HepG2 (cell line): ENCODE measurements around the gene CECR2. TPM values are rescaled to one million over a fixed set of nuclear protein-coding genes. Genes with fewer than 3 reads are reported as not detected.
"Not testable (repeated sequence)": the region's sequence is repeated elsewhere in the genome, so short reads cannot be mapped to it uniquely, and the experiment has no call there.

Source experiments
- ATAC-seq: fragments of 200-7000 bp; cut with Tn5 transposase; 3 replicates; pipeline ENCODE4 v1.9.1; 2020; ENCODE audit warnings: mild to moderate bottlenecking, moderate library complexity
- BruUV-seq: library from RNA; stranded (reverse); fragments of 400-500 nt; replicated peaks from 2 replicates; lab custom pipeline; 2021; lab: Mats Ljungman, UMichigan
- CTCF ChIA-PET: fragments of 300-600 bp; formaldehyde crosslinking; extraction: SDS; loops from one replicate; lab custom pipeline; 2021; ENCODE audit warnings: low total read pairs, inconsistent platforms, low intra/inter-chr PET ratio; lab: Yijun Ruan, JAX
- POLR2A ChIA-PET: fragments of 350-600 bp; sonication (Branson Sonifier 250); formaldehyde crosslinking; loops from one replicate; lab custom pipeline; 2020; ENCODE audit warnings: antibody characterized with exemption, inconsistent platforms; lab: Yijun Ruan, JAX
- DNase-seq: peaks from one replicate; pipeline ENCODE4 v3.0.0-alpha.2; 2015; ENCODE audit warnings: low spot score
- FAIRE-seq: peaks from 3 replicates; lab custom pipeline; 2011; peaks lifted over from hg19 to GRCh38; lab: Jason Lieb, UNC
- H2AFZ ChIP-seq: one replicate; pipeline ENCODE4 v1.6.1; 2011; ENCODE audit warnings: low read length, inconsistent platforms
- H3K27ac ChIP-seq: fragments of 300-600 bp; 3 replicates; pipeline ENCODE4 v1.8.0; 2011; ENCODE audit warnings: mixed run types, mild to moderate bottlenecking, mixed read lengths, low read length, inconsistent platforms; ENCODE audit not compliant: insufficient read depth; ENCODE audit errors: extremely low read length
- H3K27me3 ChIP-seq, 2 experiments: fragments of 200-600 bp in 1 of 2; 2 replicates in 1 of 2; 3 replicates in 1 of 2; pipeline versions ENCODE4 v1.6.0 to v1.8.0; 2011; ENCODE audit warnings: low read length in 2 of 2, mild to moderate bottlenecking in 2 of 2, moderate library complexity in 2 of 2, inconsistent platforms in 1 of 2; ENCODE audit not compliant: insufficient read depth in 2 of 2, control insufficient read depth in 1 of 2
- H3K36me3 ChIP-seq, 2 experiments: fragments of 200-600 bp in 1 of 2; replicated peaks in 1 of 2; 2 replicates in 1 of 2; 3 replicates in 1 of 2; pipeline versions ENCODE4 v1.5.1 to v1.8.0; 2011; ENCODE audit warnings: low read length in 2 of 2, inconsistent platforms in 1 of 2; ENCODE audit not compliant: insufficient read depth in 2 of 2, control insufficient read depth in 1 of 2
- H3K4me1 ChIP-seq: 2 replicates; pipeline ENCODE4 v1.5.1; 2012; ENCODE audit warnings: low read length, inconsistent platforms; ENCODE audit not compliant: insufficient read depth
- H3K4me2 ChIP-seq: 2 replicates; pipeline ENCODE4 v1.6.0; 2011; ENCODE audit warnings: low read depth, low read length, inconsistent platforms
- H3K4me3 ChIP-seq, 3 experiments: fragments of 200-600 bp in 1 of 3; sonication (generic), shearing (Covaris generic) in 1 of 3; replicated peaks in 1 of 3; 2 replicates each; pipeline ENCODE4 v1.5.1; 2011 to 2016; ENCODE audit warnings: low read length in 3 of 3, inconsistent platforms in 2 of 3, low read depth in 2 of 3, mild to moderate bottlenecking in 2 of 3, control low read depth in 1 of 3, mixed read lengths in 1 of 3; ENCODE audit not compliant: insufficient read depth in 1 of 3
- H3K79me2 ChIP-seq: one replicate; pipeline ENCODE4 v1.6.1; 2011; ENCODE audit warnings: low read length, inconsistent platforms; ENCODE audit not compliant: insufficient read depth
- H3K9ac ChIP-seq: 2 replicates; pipeline ENCODE4 v1.6.0; 2011; ENCODE audit warnings: mild to moderate bottlenecking, low read depth, low read length, inconsistent platforms; ENCODE audit not compliant: insufficient read depth
- H3K9me3 ChIP-seq: 2 replicates; pipeline ENCODE4 v1.5.1; 2012; ENCODE audit warnings: mild to moderate bottlenecking, low read length
- H4K20me1 ChIP-seq: 2 replicates; pipeline ENCODE4 v1.6.0; 2011; ENCODE audit warnings: inconsistent platforms, mild to moderate bottlenecking, low read length, moderate library complexity; ENCODE audit not compliant: insufficient read depth
- KAT2B ChIP-seq: fragments of 150-350 bp; IDR thresholded peaks from 2 replicates; pipeline ENCODE4 v1.6.1; 2014; ENCODE audit warnings: low read depth, low read length, borderline replicate concordance
- NR2F6 ChIP-seq, 2 experiments: IDR thresholded peaks; 2 replicates each; pipeline ENCODE4 v1.6.1; 2016; ENCODE audit warnings: antibody characterized with exemption in 1 of 2, mild to moderate bottlenecking in 1 of 2
- PHF20 ChIP-seq: sonication (generic); formaldehyde crosslinking; IDR thresholded peaks from 2 replicates; pipeline ENCODE4 v1.5.0; 2020; ENCODE audit warnings: mild to moderate bottlenecking, missing genetic modification reagents
- ZFP36L2 ChIP-seq: sonication (generic); formaldehyde crosslinking; IDR thresholded peaks from 2 replicates; pipeline ENCODE4 v1.4.0; 2020; ENCODE audit warnings: missing genetic modification reagents
- ZNF224 ChIP-seq: sonication (generic); formaldehyde crosslinking; IDR thresholded peaks from 2 replicates; pipeline ENCODE4 v1.5.0; 2020; ENCODE audit warnings: mild to moderate bottlenecking, missing genetic modification reagents
- ZNF558 ChIP-seq: sonication (generic); formaldehyde crosslinking; IDR thresholded peaks from 2 replicates; pipeline ENCODE4 v1.9.0; 2022; ENCODE audit warnings: mild to moderate bottlenecking, missing genetic modification reagents, borderline replicate concordance
- WGBS: methylation state at CpG from one replicate; pipeline ENCODE4 v1.1.6; 2017; ENCODE audit warnings: low lambda C conversion rate; 5-methylcytosine and 5-hydroxymethylcytosine counted together
- in situ Hi-C: cut with HindIII; loops from 2 replicates; pipeline ENCODE4 v1.10.0; 2017; ENCODE audit warnings: low pct_unique_long_range_greater_than_20kb; ENCODE audit not compliant: extremely low pct_ligation_motif_present
- intact Hi-C: fragments of 100-400 bp; cut with micrococcal nuclease; formaldehyde crosslinking; loops from one replicate; pipeline ENCODE4 v1.10.0; 2022; ENCODE audit not compliant: unreplicated experiment
- polyA plus RNA-seq, 8 experiments: library from polyadenylated mRNA; depleted of rRNA in 3 of 8; stranded (reverse) in 7 of 8; unstranded in 1 of 8; fragments of >200 nt; fragmentation: Illumina TruSeq in 4 of 8; extraction: Trizol in 4 of 8; gene quantifications; 2 replicates each; pipeline versions ENCODE4 v1.2.1 to v1.2.3, GENCODE V29; 2011 to 2016; ENCODE audit warnings: low read depth in 4 of 8, missing spikeins in 1 of 8, mixed read lengths in 1 of 8; ENCODE audit not compliant: insufficient read depth in 1 of 8
- total RNA-seq, 5 experiments: library from RNA; depleted of rRNA; stranded (reverse); fragments of >200 nt; fragmentation: Illumina TruSeq; extraction: Trizol; gene quantifications; 2 replicates each; pipeline ENCODE4 v1.2.3, GENCODE V29; 2016; ENCODE audit warnings: low read depth in 1 of 5
- TF ChIP-seq, protein P1 (sequence below): sonication (generic); formaldehyde crosslinking; IDR thresholded peaks from 2 replicates; pipeline ENCODE4 v1.5.0; 2020; ENCODE audit warnings: mild to moderate bottlenecking, missing genetic modification reagents
- TF ChIP-seq, protein P2 (sequence below): sonication (generic); formaldehyde crosslinking; IDR thresholded peaks from 2 replicates; pipeline ENCODE4 v1.5.0; 2020; ENCODE audit warnings: mild to moderate bottlenecking, missing genetic modification reagents
- TF ChIP-seq, protein P3 (sequence below): sonication (generic); formaldehyde crosslinking; IDR thresholded peaks from 2 replicates; pipeline ENCODE4 v1.4.0; 2020; ENCODE audit warnings: missing genetic modification reagents
- TF ChIP-seq, protein P4 (sequence below): sonication (generic); formaldehyde crosslinking; IDR thresholded peaks from 2 replicates; pipeline ENCODE4 v1.8.1; 2023; ENCODE audit warnings: mild to moderate bottlenecking, inconsistent platforms, moderate library complexity, missing genetic modification reagents, borderline replicate concordance
- TF ChIP-seq, protein P5 (sequence below): sonication (generic); formaldehyde crosslinking; IDR thresholded peaks from 2 replicates; pipeline ENCODE4 v1.4.0; 2020; ENCODE audit warnings: missing genetic modification reagents

CECR2 gene
- total and polyA plus RNA-seq, 2 of the 13 experiments (the other 11 are each of a cell fraction or from before 2014, with no cell fraction given): not detected

DNA sequence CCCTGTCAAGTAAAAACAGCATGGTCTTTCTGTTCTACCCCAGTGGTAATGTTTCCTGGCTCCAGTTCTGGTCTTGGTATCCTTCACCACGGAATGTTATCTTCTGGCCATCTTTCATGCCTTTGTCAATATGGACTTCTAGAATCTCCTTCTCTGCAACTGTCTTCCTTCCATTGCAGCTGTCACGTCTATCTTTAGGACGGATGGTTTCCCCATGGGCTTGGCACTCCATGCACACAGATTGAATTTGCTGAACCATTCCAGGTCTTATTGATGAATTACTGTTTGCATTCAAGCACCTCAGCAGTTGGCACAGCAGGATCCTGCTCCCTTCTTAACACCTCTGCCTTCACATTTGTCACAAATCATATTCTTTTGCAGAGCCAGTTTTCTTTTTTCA, 149.1 kb downstream of the CECR2 start:
- ATAC-seq (no peak), DNase-seq (no peak), FAIRE-seq (no peak)
- POLR2A ChIA-PET: no interaction called here
- CTCF ChIA-PET: no interaction called here
- Histone ChIP-seq H3K4me3 (no peak overlapping the region), H3K4me2 (no peak overlapping the region), H2AFZ (no peak overlapping the region), H3K9ac (no peak overlapping the region), H3K79me2 (no peaks in the 10 kb centered on the region), H3K27me3 (peaks cover 0 to 13% of the 10 kb centered on the region in 2 experiments; a peak in 4 of 5 replicates), H3K27ac (no peak overlapping the region), H3K9me3 (no peaks in the 10 kb centered on the region), H3K36me3 (no peaks in the 10 kb centered on the region), H4K20me1 (no peaks in the 10 kb centered on the region)
- in situ Hi-C loops (no loop called here), intact Hi-C loops (no loop called here)
- 19% methylated on average over 3 of the region's 3 CpGs for WGBS
- BruUV-seq: no TSS peak
- TF ChIP-seq, protein P1, sequence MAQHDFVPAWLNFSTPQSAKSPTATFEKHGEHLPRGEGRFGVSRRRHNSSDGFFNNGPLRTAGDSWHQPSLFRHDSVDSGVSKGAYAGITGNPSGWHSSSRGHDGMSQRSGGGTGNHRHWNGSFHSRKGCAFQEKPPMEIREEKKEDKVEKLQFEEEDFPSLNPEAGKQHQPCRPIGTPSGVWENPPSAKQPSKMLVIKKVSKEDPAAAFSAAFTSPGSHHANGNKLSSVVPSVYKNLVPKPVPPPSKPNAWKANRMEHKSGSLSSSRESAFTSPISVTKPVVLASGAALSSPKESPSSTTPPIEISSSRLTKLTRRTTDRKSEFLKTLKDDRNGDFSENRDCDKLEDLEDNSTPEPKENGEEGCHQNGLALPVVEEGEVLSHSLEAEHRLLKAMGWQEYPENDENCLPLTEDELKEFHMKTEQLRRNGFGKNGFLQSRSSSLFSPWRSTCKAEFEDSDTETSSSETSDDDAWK: no peak
- TF ChIP-seq, protein P2, sequence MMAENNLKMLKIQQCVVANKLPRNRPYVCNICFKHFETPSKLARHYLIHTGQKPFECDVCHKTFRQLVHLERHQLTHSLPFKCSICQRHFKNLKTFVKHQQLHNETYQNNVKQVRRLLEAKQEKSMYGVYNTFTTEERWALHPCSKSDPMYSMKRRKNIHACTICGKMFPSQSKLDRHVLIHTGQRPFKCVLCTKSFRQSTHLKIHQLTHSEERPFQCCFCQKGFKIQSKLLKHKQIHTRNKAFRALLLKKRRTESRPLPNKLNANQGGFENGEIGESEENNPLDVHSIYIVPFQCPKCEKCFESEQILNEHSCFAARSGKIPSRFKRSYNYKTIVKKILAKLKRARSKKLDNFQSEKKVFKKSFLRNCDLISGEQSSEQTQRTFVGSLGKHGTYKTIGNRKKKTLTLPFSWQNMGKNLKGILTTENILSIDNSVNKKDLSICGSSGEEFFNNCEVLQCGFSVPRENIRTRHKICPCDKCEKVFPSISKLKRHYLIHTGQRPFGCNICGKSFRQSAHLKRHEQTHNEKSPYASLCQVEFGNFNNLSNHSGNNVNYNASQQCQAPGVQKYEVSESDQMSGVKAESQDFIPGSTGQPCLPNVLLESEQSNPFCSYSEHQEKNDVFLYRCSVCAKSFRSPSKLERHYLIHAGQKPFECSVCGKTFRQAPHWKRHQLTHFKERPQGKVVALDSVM (CRISPR knock-in tag): no peak
- TF ChIP-seq ZNF224 (CRISPR knock-in tag) (no peak), ZFP36L2 (CRISPR knock-in tag) (no peak), KAT2B (no peak), NR2F6 (IDR thresholded peaks at IDR 0.05) (no peak), NR2F6 (CRISPR knock-in tag; IDR thresholded peaks at IDR 0.05) (no peak), ZNF558 (CRISPR knock-in tag) (no peak), PHF20 (no peak)
- TF ChIP-seq, protein P3, sequence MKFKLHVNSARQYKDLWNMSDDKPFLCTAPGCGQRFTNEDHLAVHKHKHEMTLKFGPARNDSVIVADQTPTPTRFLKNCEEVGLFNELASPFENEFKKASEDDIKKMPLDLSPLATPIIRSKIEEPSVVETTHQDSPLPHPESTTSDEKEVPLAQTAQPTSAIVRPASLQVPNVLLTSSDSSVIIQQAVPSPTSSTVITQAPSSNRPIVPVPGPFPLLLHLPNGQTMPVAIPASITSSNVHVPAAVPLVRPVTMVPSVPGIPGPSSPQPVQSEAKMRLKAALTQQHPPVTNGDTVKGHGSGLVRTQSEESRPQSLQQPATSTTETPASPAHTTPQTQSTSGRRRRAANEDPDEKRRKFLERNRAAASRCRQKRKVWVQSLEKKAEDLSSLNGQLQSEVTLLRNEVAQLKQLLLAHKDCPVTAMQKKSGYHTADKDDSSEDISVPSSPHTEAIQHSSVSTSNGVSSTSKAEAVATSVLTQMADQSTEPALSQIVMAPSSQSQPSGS (CRISPR knock-in tag): no peak
- TF ChIP-seq, protein P4, sequence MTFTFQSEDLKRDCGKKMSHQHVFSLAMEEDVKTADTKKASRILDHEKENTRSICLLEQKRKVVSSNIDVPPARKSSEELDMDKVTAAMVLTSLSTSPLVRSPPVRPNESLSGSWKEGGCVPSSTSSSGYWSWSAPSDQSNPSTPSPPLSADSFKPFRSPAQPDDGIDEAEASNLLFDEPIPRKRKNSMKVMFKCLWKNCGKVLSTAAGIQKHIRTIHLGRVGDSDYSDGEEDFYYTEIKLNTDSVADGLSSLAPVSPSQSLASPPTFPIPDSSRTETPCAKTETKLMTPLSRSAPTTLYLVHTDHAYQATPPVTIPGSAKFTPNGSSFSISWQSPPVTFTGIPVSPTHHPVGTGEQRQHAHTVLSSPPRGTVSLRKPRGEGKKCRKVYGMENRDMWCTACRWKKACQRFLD (CRISPR knock-in tag): no peak
- TF ChIP-seq, protein P5, sequence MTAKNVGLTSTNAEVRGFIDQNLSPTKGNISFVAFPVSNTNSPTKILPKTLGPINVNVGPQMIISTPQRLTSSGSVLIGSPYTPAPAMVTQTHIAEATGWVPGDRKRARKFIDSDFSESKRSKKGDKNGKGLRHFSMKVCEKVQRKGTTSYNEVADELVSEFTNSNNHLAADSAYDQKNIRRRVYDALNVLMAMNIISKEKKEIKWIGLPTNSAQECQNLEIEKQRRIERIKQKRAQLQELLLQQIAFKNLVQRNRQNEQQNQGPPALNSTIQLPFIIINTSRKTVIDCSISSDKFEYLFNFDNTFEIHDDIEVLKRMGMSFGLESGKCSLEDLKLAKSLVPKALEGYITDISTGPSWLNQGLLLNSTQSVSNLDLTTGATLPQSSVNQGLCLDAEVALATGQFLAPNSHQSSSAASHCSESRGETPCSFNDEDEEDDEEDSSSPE (CRISPR knock-in tag): no peak
- TF ChIP-seq, all 625 proteins: peak for 0
- H3K4me1 ChIP-seq: no peaks in the 10 kb centered on the region

DNA sequence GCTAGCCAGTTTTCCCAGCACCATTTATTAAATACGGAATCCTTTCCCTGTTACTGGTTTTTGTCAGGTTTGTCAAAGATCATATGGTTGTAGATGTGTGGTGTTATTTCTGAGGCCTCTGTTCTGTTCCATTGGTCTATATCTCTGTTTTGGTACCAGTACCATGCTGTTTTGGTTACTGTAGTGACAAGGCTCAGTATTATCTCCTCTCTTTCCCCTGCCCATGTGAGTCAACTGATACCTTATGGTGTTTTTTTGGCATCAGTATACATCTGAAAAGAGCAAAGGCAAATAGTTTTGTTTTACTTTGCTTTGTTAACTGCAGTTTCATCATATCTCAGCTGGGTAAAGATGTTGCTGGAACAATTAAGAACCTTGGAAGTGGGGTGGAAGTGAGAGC, 152.7 kb downstream of the CECR2 start:
- POLR2A ChIA-PET, H3K36me3 ChIP-seq, H3K79me2 ChIP-seq, FAIRE-seq, H3K4me2 ChIP-seq, CTCF ChIA-PET, H3K9ac ChIP-seq, DNase-seq, in situ Hi-C loops, H2AFZ ChIP-seq, H3K4me1 ChIP-seq, H3K9me3 ChIP-seq, intact Hi-C loops, H3K27ac ChIP-seq, ATAC-seq, BruUV-seq, H3K4me3 ChIP-seq, H4K20me1 ChIP-seq: not testable (repeated sequence)
- WGBS: 0% methylated on average over 1 of the region's 1 CpG
- H3K27me3 ChIP-seq: peaks cover 0 to 10% of the 10 kb centered on the region in 2 experiments; a peak in 4 of 5 replicates
